Fibroblast of lung (primary cell): ENCODE measurements around the gene KRT222.

Source experiments
- EZH2 ChIP-seq: IDR thresholded peaks from 2 replicates; pipeline ENCODE4 v1.5.1; 2012; ENCODE audit warnings: low read length, control low read depth, mild to moderate bottlenecking; ENCODE audit errors: missing control alignments
- TF ChIP-seq, protein P1 (sequence below), 2 donors: IDR thresholded peaks in 1 of 2; conservative IDR thresholded peaks in 1 of 2; 1 replicate in 1 of 2; 2 replicates in 1 of 2; pipeline ENCODE4 v1.5.1; 2011 to 2012; ENCODE audit warnings: low read length in 2 of 2, control low read depth in 1 of 2, inconsistent platforms in 1 of 2, low read depth in 1 of 2, mild to moderate bottlenecking in 1 of 2

GRCh38 chr17:40621578-40621977 is 43.4 kb downstream of the KRT222 start:
- TF ChIP-seq, protein P1, sequence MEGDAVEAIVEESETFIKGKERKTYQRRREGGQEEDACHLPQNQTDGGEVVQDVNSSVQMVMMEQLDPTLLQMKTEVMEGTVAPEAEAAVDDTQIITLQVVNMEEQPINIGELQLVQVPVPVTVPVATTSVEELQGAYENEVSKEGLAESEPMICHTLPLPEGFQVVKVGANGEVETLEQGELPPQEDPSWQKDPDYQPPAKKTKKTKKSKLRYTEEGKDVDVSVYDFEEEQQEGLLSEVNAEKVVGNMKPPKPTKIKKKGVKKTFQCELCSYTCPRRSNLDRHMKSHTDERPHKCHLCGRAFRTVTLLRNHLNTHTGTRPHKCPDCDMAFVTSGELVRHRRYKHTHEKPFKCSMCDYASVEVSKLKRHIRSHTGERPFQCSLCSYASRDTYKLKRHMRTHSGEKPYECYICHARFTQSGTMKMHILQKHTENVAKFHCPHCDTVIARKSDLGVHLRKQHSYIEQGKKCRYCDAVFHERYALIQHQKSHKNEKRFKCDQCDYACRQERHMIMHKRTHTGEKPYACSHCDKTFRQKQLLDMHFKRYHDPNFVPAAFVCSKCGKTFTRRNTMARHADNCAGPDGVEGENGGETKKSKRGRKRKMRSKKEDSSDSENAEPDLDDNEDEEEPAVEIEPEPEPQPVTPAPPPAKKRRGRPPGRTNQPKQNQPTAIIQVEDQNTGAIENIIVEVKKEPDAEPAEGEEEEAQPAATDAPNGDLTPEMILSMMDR (conservative IDR thresholded peaks at IDR 0.05 in 1 of 2, IDR thresholded peaks at IDR 0.05 in 1 of 2; ENCODE audit: low read depth in 1 of 2, low read length in 2 of 2) = no peak
- no peak for TF ChIP-seq EZH2
